Measurements from ENCODE around the gene EGFL7.
A peak's percentile ranks its signal among the peaks of the same experiment; 100 is the strongest.

Gene EGFL7

DNA sequence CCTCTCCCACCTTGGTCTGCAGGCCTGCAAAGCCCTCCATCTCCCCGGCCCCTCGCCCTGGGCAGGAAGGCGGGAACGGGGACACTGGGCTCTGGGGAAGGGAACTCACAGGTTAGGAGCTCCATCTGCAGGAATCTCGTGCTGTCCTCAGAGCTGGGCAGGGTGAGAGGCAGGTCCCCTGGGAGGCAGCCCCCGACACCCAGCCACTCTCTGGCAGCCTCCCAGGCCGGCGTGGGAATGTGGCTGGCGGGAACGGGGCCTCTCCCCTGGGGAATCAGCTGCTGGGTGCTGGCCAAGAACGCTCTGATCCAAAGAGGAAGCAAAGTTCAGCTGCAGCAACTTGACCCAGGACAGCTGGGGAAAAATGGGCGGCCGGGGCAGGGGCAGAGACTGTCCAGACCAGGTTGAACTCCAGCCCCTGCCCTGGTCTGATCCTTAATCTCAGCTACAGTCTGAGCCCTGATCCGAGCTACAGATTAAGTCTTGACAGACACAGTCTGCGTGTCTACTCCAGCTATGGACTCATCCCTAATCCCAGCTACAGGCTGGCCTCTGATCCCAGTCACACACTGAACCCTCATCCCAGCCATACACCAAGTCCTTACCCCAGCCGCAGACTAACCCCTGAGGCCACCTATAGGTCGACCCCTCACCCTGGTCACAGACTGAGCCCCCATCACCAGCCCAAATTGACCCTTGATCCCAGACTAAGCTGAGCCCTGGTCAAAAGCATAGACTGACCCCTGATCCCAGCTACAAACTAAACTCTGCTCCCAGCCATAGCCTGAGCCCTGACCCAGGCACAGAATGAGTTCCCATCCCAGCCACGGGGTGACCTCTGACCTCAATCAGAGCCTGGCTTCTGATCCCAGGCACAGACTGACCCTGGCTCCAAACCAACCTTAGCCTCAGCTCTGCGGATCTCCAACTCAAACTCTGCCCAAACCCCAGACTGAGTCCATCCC is 37.3 kb upstream of the EGFL7 start:
- Histone ChIP-seq H2BK15ac (ENCODE audit: low read length) (peak overlapping the region; percentile 68), H4K8ac (ENCODE audit: low read depth, low read length) (no peak overlapping the region), H4K91ac (ENCODE audit: low read depth, low read length, poor library complexity) (no peak overlapping the region), H2AK5ac (ENCODE audit: low read depth, low read length) (peak overlapping the region; percentile 99), H3K14ac (ENCODE audit: low read length) (no peak overlapping the region), H3K9ac (ENCODE audit: low read depth, low read length, poor library complexity) (no peak overlapping the region), H2AFZ (ENCODE audit: low read length) (peak overlapping the region; percentile 46), H3K4me2 (ENCODE audit: insufficient read depth, low read length, poor library complexity, severe bottlenecking) (no peak overlapping the region), H3K4ac (ENCODE audit: low read length) (no peak overlapping the region), H2BK5ac (ENCODE audit: low read length) (peak overlapping the region; percentile 40), H3K27ac (replicated peaks; ENCODE audit: low read length) (no peak overlapping the region), H3K36me3 (replicated peaks in 1 of 2; ENCODE audit: control insufficient read depth in 2 of 2, insufficient read depth in 2 of 2, low read length in 2 of 2) (no peaks in the 10 kb centered on the region), H3K27me3 (ENCODE audit: control insufficient read depth in 3 of 3, insufficient read depth in 3 of 3, low read depth in 1 of 3, low read length in 3 of 3) (no peaks in the 10 kb centered on the region), H3K18ac (ENCODE audit: low read length) (peak overlapping the region; percentile 79), H3K4me3 (ENCODE audit: low read length in 2 of 2) (peak overlapping the region in 1 of 2 donors; percentile 2), H2BK12ac (ENCODE audit: low read length) (peak overlapping the region; percentile 23), H3K79me1 (ENCODE audit: low read depth, low read length) (no peaks in the 10 kb centered on the region), H3K9me3 (replicated peaks in 1 of 2; ENCODE audit: control insufficient read depth in 2 of 2, insufficient read depth in 1 of 2, low read depth in 1 of 2, low read length in 2 of 2) (no peaks in the 10 kb centered on the region), H3K23ac (ENCODE audit: low read depth, low read length, poor library complexity) (peak overlapping the region; percentile 35), H3K4me1 (ENCODE audit: control insufficient read depth in 2 of 2, insufficient read depth in 1 of 2, low read depth in 1 of 2, low read length in 2 of 2) (peaks cover 17 to 33% of the 10 kb centered on the region in 2 donors), H2BK120ac (ENCODE audit: low read depth, low read length) (no peak overlapping the region)
- WGBS, 2 donors (ENCODE audit: extremely low coverage in 2 of 2, insufficient read length in 2 of 2, insufficient replicate concordance in 1 of 2): no CpG with 5 or more reads among the region's 19 CpGs
- no peak for DNase-seq (ENCODE audit: low spot score)

DNA sequence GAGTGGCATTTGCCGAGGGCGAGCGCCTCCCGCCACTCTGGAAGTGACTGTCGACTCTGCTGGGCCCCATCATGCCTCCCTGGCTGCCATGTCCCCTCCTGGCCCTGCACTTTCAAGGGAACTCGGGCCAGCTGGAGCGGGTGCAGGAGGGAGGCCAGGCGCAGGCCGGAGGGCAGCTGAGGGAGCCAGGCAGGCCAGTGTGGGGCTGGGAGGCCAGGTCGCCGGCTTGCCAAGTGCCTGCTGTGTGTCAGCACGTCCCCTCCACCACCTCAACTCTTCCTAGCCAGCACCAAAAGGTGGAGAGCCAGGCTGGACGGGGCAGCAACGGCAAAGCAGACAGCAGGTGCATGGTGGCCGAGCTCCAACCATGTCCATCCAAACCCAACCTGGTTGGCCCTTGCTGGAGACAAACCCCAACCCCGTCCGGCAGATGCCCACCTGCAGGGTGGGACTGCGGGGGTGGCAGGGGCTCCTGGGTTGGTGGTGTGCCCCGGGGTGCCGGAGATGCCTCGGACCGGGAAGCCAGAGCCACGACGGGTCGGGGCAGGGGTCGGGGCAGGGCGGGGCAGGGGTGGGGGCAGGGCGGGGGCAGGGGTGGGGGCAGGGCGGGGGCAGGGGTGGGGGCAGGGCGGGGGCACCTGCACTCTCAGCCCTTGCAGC is 36.5 kb upstream of the EGFL7 start:
- WGBS, 2 donors (ENCODE audit: extremely low coverage in 2 of 2, insufficient read length in 2 of 2, insufficient replicate concordance in 1 of 2): no CpG with 5 or more reads among the region's 30 CpGs
- DNase-seq (ENCODE audit: low spot score): no peak

DNA sequence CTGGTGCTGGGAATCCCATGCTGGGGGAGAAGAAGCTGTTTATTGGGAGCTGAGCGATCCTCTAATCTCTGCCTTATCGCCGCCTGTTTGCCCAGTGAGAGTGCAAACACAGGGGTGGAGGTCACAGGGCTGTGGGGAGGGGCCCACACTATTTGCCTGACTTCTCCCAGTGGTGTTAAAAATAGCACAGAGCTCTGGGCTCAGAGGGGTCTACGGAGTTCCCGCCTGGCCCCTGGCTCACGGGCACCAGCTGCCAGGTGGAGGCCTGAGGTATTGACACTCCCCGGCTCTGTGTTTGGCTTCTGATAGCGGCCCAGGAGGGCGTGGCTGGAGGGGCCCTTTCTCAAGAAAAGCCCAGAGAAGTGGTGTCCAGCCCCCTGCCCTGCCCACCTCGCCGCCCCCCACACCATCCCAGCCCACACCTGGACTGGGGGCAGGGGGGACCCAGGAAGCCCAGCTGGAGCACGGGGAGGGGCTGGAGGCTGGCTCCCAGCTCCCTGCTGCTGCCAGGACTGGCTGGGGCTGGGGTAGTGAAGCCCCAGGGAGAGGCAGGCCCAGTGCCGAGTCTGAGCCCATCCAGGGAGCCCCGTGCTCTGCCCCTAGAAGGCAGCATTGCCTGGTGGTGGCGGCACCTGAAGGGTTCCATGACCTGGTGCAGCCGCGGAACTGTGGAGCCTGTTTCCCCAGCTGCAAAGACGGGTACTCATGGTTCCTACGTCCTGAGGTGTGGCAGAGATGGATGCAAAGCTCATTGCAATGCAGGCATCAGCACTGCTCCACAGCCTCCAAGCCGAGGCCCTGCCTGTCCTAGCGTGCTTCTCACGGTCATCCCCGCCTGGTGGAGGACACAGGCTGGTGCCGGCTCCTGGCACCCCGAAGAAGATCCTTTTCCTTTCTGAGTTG is 35.7 kb upstream of the EGFL7 start:
- H2BK5ac ChIP-seq (ENCODE audit: low read length): peak overlapping the region; percentile 83
- no CpG with 5 or more reads among the region's 25 CpGs for WGBS, 2 donors (ENCODE audit: extremely low coverage in 2 of 2, insufficient read length in 2 of 2, insufficient replicate concordance in 1 of 2)
- H2BK120ac ChIP-seq (ENCODE audit: low read depth, low read length): peak overlapping the region; percentile 74
- no peak overlapping the region for H4K91ac ChIP-seq (ENCODE audit: low read depth, low read length, poor library complexity)
- peak overlapping the region; percentile 89 for H2BK12ac ChIP-seq (ENCODE audit: low read length)
- H3K4me1 ChIP-seq (ENCODE audit: control insufficient read depth in 2 of 2, insufficient read depth in 1 of 2, low read depth in 1 of 2, low read length in 2 of 2): peaks cover 21 to 33% of the 10 kb centered on the region in 2 donors
- H3K36me3 ChIP-seq (replicated peaks in 1 of 2; ENCODE audit: control insufficient read depth in 2 of 2, insufficient read depth in 2 of 2, low read length in 2 of 2): peaks cover 0 to 3% of the 10 kb centered on the region in 2 donors
- H3K14ac ChIP-seq (ENCODE audit: low read length): peak overlapping the region; percentile 79
- no peak overlapping the region for H4K8ac ChIP-seq (ENCODE audit: low read depth, low read length)
- H3K27me3 ChIP-seq (ENCODE audit: control insufficient read depth in 3 of 3, insufficient read depth in 3 of 3, low read depth in 1 of 3, low read length in 3 of 3): peaks cover 0 to 4% (median 0%) of the 10 kb centered on the region in 3 experiments
- peaks cover 0 to 6% of the 10 kb centered on the region in 2 donors for H3K9me3 ChIP-seq (replicated peaks in 1 of 2; ENCODE audit: control insufficient read depth in 2 of 2, insufficient read depth in 1 of 2, low read depth in 1 of 2, low read length in 2 of 2)
- H3K4ac ChIP-seq (ENCODE audit: low read length): peak overlapping the region; percentile 85
- peak overlapping the region; percentile 44 for H3K23ac ChIP-seq (ENCODE audit: low read depth, low read length, poor library complexity)
- peak overlapping the region; percentile 90 for H3K18ac ChIP-seq (ENCODE audit: low read length)
- peak overlapping the region; percentile 100 for H2BK15ac ChIP-seq (ENCODE audit: low read length)
- no peak overlapping the region for H3K4me3 ChIP-seq (ENCODE audit: low read length in 2 of 2)
- no peak overlapping the region for H2AFZ ChIP-seq (ENCODE audit: low read length)
- H2AK5ac ChIP-seq (ENCODE audit: low read depth, low read length): peak overlapping the region; percentile 99
- no peak overlapping the region for H3K27ac ChIP-seq (replicated peaks; ENCODE audit: low read length)
- peak overlapping the region; percentile 15 for H3K4me2 ChIP-seq (ENCODE audit: insufficient read depth, low read length, poor library complexity, severe bottlenecking)
- no peak for DNase-seq (ENCODE audit: low spot score)
- H3K79me1 ChIP-seq (ENCODE audit: low read depth, low read length): no peaks in the 10 kb centered on the region
- peak overlapping the region; percentile 44 for H3K9ac ChIP-seq (ENCODE audit: low read depth, low read length, poor library complexity)

More for the DNA sequence above, 36.5 kb upstream of the EGFL7 start:
- Histone ChIP-seq H3K18ac (ENCODE audit: low read length) (peak overlapping the region; percentile 29), H3K4me1 (ENCODE audit: control insufficient read depth in 2 of 2, insufficient read depth in 1 of 2, low read depth in 1 of 2, low read length in 2 of 2) (peaks cover 23 to 36% of the 10 kb centered on the region in 2 donors), H3K36me3 (replicated peaks in 1 of 2; ENCODE audit: control insufficient read depth in 2 of 2, insufficient read depth in 2 of 2, low read length in 2 of 2) (peaks cover 0 to 3% of the 10 kb centered on the region in 2 donors), H3K79me1 (ENCODE audit: low read depth, low read length) (no peaks in the 10 kb centered on the region), H3K4me3 (ENCODE audit: low read length in 2 of 2) (peak overlapping the region in 1 of 2 donors; percentile 30), H3K27ac (replicated peaks; ENCODE audit: low read length) (no peak overlapping the region), H3K9me3 (replicated peaks in 1 of 2; ENCODE audit: control insufficient read depth in 2 of 2, insufficient read depth in 1 of 2, low read depth in 1 of 2, low read length in 2 of 2) (peaks cover 0 to 5% of the 10 kb centered on the region in 2 donors), H3K14ac (ENCODE audit: low read length) (peak overlapping the region; percentile 0), H3K4ac (ENCODE audit: low read length) (no peak overlapping the region), H4K8ac (ENCODE audit: low read depth, low read length) (no peak overlapping the region), H3K9ac (ENCODE audit: low read depth, low read length, poor library complexity) (peak overlapping the region; percentile 32), H3K4me2 (ENCODE audit: insufficient read depth, low read length, poor library complexity, severe bottlenecking) (no peak overlapping the region), H2BK15ac (ENCODE audit: low read length) (peak overlapping the region; percentile 47), H3K23ac (ENCODE audit: low read depth, low read length, poor library complexity) (peak overlapping the region; percentile 3), H2BK120ac (ENCODE audit: low read depth, low read length) (no peak overlapping the region), H3K27me3 (ENCODE audit: control insufficient read depth in 3 of 3, insufficient read depth in 3 of 3, low read depth in 1 of 3, low read length in 3 of 3) (peaks cover 0 to 2% (median 0%) of the 10 kb centered on the region in 3 experiments), H2AK5ac (ENCODE audit: low read depth, low read length) (peak overlapping the region; percentile 99), H4K91ac (ENCODE audit: low read depth, low read length, poor library complexity) (peak overlapping the region; percentile 9), H2BK5ac (ENCODE audit: low read length) (peak overlapping the region; percentile 7), H2BK12ac (ENCODE audit: low read length) (peak overlapping the region; percentile 18), H2AFZ (ENCODE audit: low read length) (no peak overlapping the region)

Data from neuronal stem cell (in vitro differentiated cells).